Naive B cell (primary cell): ENCODE results near the gene ANKRD12. TPM values are rescaled to one million over a fixed set of nuclear protein-coding genes. Genes with fewer than 3 reads are reported as not detected.
A peak's percentile ranks its signal among the peaks of the same experiment; 100 is the strongest.
"Not testable (repeated sequence)": the region's sequence is repeated elsewhere in the genome, so short reads cannot be mapped to it uniquely, and the experiment has no call there.

ENCODE experiments used
- ATAC-seq, 2 donors: fragments of 150-1000 bp; cut with Tn5 transposase; 2 replicates each; pipeline ENCODE4 v1.10.0; 2021; ENCODE audit warnings: low read depth in 2 of 2, mild to moderate bottlenecking in 2 of 2, moderate library complexity in 2 of 2
- DNase-seq: peaks from one replicate; pipeline ENCODE4 v3.0.0; 2022
- H3K27ac Mint-ChIP-seq, 6 donors: one replicate each; pipeline ENCODE4 v1.8.0; 2020 to 2022; ENCODE audit warnings: mild to moderate bottlenecking in 6 of 6, mixed read lengths in 6 of 6, moderate library complexity in 5 of 6, inconsistent platforms in 2 of 6
- H3K27me3 Mint-ChIP-seq, 3 donors: one replicate each; pipeline ENCODE4 v1.8.0; 2021 to 2022; ENCODE audit warnings: mixed read lengths in 3 of 3, mild to moderate bottlenecking in 1 of 3
- H3K36me3 Mint-ChIP-seq, 2 donors: one replicate each; pipeline ENCODE4 v1.8.0; 2020 to 2022; ENCODE audit warnings: mixed read lengths in 2 of 2, inconsistent platforms in 1 of 2, mild to moderate bottlenecking in 1 of 2
- H3K4me1 Mint-ChIP-seq, 3 donors: one replicate each; pipeline ENCODE4 v1.8.0; 2020 to 2022; ENCODE audit warnings: mixed read lengths in 3 of 3, inconsistent platforms in 1 of 3, mild to moderate bottlenecking in 1 of 3, moderate library complexity in 1 of 3
- H3K4me3 Mint-ChIP-seq, 8 donors: one replicate each; pipeline ENCODE4 v1.8.0; 2020 to 2022; ENCODE audit warnings: mild to moderate bottlenecking in 8 of 8, mixed read lengths in 8 of 8, moderate library complexity in 8 of 8, inconsistent platforms in 2 of 8
- H3K9me3 Mint-ChIP-seq, 7 donors: one replicate each; pipeline ENCODE4 v1.8.0; 2020 to 2022; ENCODE audit warnings: mixed read lengths in 7 of 7, mild to moderate bottlenecking in 5 of 7, inconsistent platforms in 2 of 7, moderate library complexity in 1 of 7
- polyA plus RNA-seq, 6 donors: library from polyadenylated mRNA; unstranded; fragments of 300-500 nt; fragmentation: Illumina TruSeq; gene quantifications; one replicate each; pipeline ENCODE4 v1.2.3, GENCODE V29; 2021; ENCODE audit warnings: low read depth in 6 of 6

The ANKRD12 gene
- polyA plus RNA-seq, 6 donors from 2014 or later, result 6.7 to 93.9 (median 27.4) TPM

DNA sequence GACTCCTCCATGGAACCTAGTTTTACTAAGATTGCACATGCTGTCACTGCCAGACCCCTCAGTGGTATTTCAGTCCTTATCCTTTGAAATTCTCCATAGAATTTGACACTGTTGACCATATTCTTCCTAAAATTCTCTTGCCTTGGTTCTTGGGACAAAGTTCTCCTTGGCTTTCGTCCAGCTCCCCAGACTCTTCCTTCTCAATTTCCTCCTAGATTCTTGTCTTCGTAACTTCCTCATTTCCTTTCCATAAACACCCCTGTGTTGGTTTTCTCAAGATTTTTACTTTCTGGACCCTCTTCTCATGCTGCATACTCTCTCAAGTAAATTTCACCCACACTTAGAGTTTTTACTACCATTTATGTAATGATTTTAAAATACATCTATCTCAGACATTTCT lies 101.4 kb downstream of the ANKRD12 start:
- peak overlapping the region in 2 of 6 donors; percentile 7 to 55 for H3K27ac Mint-ChIP-seq
- H3K27me3 Mint-ChIP-seq, result no peaks in the 10 kb centered on the region
- peaks cover 2 to 18% (median 10%) of the 10 kb centered on the region in 3 donors for H3K4me1 Mint-ChIP-seq
- peaks cover 0 to 7% (median 5%) of the 10 kb centered on the region in 7 donors for H3K9me3 Mint-ChIP-seq
- ATAC-seq, result no peak
- no peak for DNase-seq
- H3K36me3 Mint-ChIP-seq, result peaks cover 42 to 46% of the 10 kb centered on the region in 2 donors
- no peak overlapping the region for H3K4me3 Mint-ChIP-seq

DNA sequence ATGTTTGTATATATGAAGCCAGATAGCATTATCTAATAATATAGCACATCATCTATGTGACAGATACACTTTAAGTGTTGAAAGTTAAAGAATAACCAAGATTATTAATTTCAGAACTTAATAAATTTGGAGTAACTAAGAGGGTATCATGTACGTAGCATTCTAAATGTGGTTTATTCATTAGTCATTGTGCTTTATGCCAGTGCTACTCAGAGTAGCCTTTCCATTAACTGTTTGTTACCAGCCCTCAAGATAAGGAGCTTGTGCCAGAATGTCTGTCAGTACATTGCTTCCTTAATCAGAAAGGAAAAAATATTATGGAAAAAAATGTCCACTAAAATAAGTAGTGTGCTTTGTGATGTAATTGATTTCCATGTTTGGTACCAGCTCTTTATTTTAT lies 103.1 kb downstream of the ANKRD12 start:
- ATAC-seq, result no peak
- Mint-ChIP-seq H3K4me3 (no peak overlapping the region), H3K27me3 (no peaks in the 10 kb centered on the region), H3K27ac (no peak overlapping the region), H3K36me3 (peaks cover 44 to 45% of the 10 kb centered on the region in 2 donors), H3K4me1 (peaks cover 2 to 20% (median 5%) of the 10 kb centered on the region in 3 donors), H3K9me3 (no peaks in the 10 kb centered on the region)
- no peak for DNase-seq

DNA sequence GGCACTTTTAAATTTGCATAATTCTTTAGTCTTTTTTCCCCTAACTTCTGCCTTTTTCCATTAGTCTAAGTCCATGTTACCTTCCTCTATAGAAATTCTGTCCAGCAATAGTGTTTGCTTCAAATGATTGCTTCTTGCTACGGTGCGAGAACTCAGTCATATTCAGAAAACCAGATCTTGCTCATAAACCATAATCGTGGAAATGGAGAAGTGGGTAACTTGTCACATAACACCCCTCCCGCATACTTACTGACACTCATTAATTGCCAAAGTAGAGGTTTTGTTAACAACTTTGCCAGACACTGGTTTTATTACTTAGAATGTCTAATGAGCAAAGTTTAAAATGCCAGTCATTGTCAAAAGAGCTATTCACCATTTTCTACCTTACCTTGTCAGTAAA lies 103.7 kb downstream of the ANKRD12 start:
- peak in 1 of 2 donors; percentile 27 for ATAC-seq
- no peak for DNase-seq
- no peaks in the 10 kb centered on the region for H3K27me3 Mint-ChIP-seq
- H3K27ac Mint-ChIP-seq, result peak overlapping the region in 1 of 6 donors; percentile 22
- peaks cover 2 to 20% (median 5%) of the 10 kb centered on the region in 3 donors for H3K4me1 Mint-ChIP-seq
- H3K4me3 Mint-ChIP-seq, result no peak overlapping the region
- peaks cover 41% of the 10 kb centered on the region in 2 donors for H3K36me3 Mint-ChIP-seq
- no peaks in the 10 kb centered on the region for H3K9me3 Mint-ChIP-seq

DNA sequence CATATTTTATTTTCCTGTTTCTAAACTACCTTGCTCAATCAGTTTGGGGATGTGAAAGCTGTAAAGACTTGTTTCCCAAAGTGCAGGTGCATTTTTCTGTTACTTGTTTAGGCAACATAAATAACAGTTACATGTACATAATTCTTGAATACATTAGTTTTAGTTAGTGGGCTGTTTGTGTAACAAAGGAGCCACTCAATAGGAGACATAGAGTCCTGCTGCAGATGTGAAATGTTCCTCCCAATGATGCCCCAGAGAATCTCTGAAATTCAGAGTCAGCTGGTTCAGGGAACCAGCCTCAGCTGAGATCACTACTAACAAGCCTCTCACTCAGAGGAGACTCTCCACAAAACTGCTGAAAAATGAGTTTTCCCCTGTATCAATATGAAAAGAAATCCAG lies 106.4 kb downstream of the ANKRD12 start:
- Mint-ChIP-seq H3K36me3 (peaks cover 20 to 22% of the 10 kb centered on the region in 2 donors), H3K4me3 (no peak overlapping the region), H3K27me3 (no peaks in the 10 kb centered on the region), H3K9me3 (no peaks in the 10 kb centered on the region), H3K4me1 (peaks cover 0 to 17% (median 5%) of the 10 kb centered on the region in 3 donors), H3K27ac (peak overlapping the region in 4 of 6 donors; percentile 1 to 59 (median 15))
- DNase-seq (no peak), ATAC-seq (no peak)

DNA sequence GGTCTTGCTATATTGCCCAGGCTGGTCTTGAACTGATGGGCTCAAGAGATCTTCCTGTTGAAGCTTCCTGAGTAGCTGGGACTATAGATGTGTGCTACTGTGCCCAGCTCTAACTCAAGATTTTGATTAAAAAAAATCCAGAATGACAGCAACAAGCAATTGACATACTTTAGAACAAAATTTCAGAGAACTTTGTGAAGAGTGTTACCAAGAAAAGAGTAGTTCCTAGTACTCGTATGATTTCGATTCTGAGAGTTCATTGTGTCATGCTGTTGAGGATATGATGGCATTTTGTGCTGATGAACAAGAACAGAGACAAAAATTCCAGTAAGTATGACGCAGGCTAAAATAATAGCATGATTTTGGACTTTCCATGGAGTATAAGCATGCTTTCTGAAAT lies 107.8 kb downstream of the ANKRD12 start:
- H3K27ac Mint-ChIP-seq, result peak overlapping the region in 2 of 6 donors; percentile 6 to 59
- no peaks in the 10 kb centered on the region for H3K9me3 Mint-ChIP-seq
- no peak for ATAC-seq
- H3K27me3 Mint-ChIP-seq, result no peaks in the 10 kb centered on the region
- DNase-seq, result no peak
- H3K36me3 Mint-ChIP-seq, result peaks cover 13 to 14% of the 10 kb centered on the region in 2 donors
- H3K4me1 Mint-ChIP-seq, result peaks cover 0 to 11% (median 8%) of the 10 kb centered on the region in 3 donors
- no peak overlapping the region for H3K4me3 Mint-ChIP-seq

DNA sequence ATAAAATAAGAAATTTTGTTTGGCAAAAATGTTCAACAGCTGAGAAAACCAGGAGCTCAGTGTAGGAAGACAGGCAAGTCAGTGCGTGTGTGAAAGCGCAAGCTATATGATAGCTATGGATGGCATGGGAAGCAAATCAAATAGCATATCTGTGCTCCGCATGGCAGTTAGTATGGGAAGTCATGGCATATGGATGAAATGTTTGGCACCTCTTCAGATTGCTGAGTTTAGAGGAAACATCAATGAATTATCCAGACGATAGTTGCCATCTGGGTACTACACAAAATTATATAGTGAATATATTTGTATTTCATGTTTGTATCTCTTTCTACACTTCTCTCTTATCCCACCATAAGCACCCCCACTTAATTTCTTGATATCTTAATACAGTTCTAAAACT lies 112.1 kb downstream of the ANKRD12 start:
- Mint-ChIP-seq H3K4me1 (peaks cover 0 to 12% (median under 1%) of the 10 kb centered on the region in 3 donors), H3K27ac (no peak overlapping the region), H3K4me3 (no peak overlapping the region), H3K27me3 (no peaks in the 10 kb centered on the region), H3K36me3 (peaks cover 18 to 19% of the 10 kb centered on the region in 2 donors), H3K9me3 (peaks cover 0 to 4% (median 0%) of the 10 kb centered on the region in 7 donors)
- no peak for DNase-seq
- ATAC-seq, result no peak

DNA sequence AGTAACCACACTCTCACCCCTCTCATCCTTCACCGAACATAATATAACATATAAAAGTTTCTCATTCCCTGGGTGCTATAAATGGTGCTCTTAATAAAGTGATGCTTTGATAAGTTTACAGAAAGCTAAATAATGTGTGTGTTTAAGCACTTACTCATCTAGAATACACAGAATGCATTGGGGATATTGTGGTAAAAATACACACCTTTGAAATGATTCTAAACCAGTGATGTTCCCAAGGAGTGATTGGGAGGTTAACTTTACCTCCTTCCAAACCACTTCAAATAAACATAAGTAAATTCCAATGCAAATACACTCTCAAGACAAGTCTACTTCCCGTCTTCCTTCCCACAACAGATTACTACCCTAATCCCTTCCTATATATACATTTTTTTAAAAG lies 112.7 kb downstream of the ANKRD12 start:
- no peaks in the 10 kb centered on the region for H3K27me3 Mint-ChIP-seq
- H3K9me3 Mint-ChIP-seq, result peaks cover 0 to 4% (median 0%) of the 10 kb centered on the region in 7 donors
- H3K4me1 Mint-ChIP-seq, result peaks cover 0 to 12% (median 0%) of the 10 kb centered on the region in 3 donors
- ATAC-seq (no peak), DNase-seq (no peak)
- peaks cover 20% of the 10 kb centered on the region in 2 donors for H3K36me3 Mint-ChIP-seq
- H3K27ac Mint-ChIP-seq, result peak overlapping the region in 1 of 6 donors; percentile 30
- H3K4me3 Mint-ChIP-seq, result no peak overlapping the region

DNA sequence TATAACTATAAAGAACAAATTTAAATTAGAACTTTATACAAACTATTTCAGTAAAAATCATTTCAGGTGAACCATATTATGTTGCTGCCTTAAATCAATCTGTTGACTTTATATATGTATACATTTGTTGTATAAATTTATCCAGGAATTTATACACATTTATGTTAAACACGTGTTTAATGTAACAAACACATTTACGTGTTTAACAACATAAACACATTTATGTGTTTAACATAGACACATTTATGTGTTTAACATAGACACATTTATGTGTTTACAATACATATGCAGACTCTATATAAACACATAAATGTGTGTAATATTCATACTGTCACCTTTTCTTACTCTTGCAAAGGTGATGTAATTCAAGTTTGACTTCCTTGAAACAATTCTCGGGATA lies 122.6 kb downstream of the ANKRD12 start:
- H3K4me3 Mint-ChIP-seq, result no peak overlapping the region
- DNase-seq, result no peak
- no peaks in the 10 kb centered on the region for H3K9me3 Mint-ChIP-seq
- no peaks in the 10 kb centered on the region for H3K27me3 Mint-ChIP-seq
- H3K4me1 Mint-ChIP-seq, result peaks cover 0 to 9% (median 6%) of the 10 kb centered on the region in 3 donors
- peaks cover 26 to 38% of the 10 kb centered on the region in 2 donors for H3K36me3 Mint-ChIP-seq
- ATAC-seq, result no peak
- no peak overlapping the region for H3K27ac Mint-ChIP-seq

GRCh38 chr18:9260388-9261380 lies 124.1 kb downstream of the ANKRD12 start:
- H3K27ac Mint-ChIP-seq, result peak overlapping the region in 3 of 6 donors; percentile 9 to 77 (median 29)
- H3K27me3 Mint-ChIP-seq, result no peaks in the 10 kb centered on the region
- no peak for ATAC-seq
- peaks cover 0 to 6% (median 0%) of the 10 kb centered on the region in 3 donors for H3K4me1 Mint-ChIP-seq
- H3K36me3 Mint-ChIP-seq, result peaks cover 12 to 23% of the 10 kb centered on the region in 2 donors
- no peaks in the 10 kb centered on the region for H3K9me3 Mint-ChIP-seq
- no peak overlapping the region for H3K4me3 Mint-ChIP-seq
- DNase-seq, result no peak

GRCh38 chr18:9263264-9263663 lies 126.7 kb downstream of the ANKRD12 start:
- H3K36me3 Mint-ChIP-seq, result peaks cover 7 to 13% of the 10 kb centered on the region in 2 donors
- peak overlapping the region in 3 of 6 donors; percentile 21 to 54 (median 52) for H3K27ac Mint-ChIP-seq
- H3K9me3 Mint-ChIP-seq, result no peaks in the 10 kb centered on the region
- H3K4me3 Mint-ChIP-seq, result no peak overlapping the region
- DNase-seq (no peak), ATAC-seq (no peak)
- H3K4me1 Mint-ChIP-seq, result peaks cover 0 to 4% (median 0%) of the 10 kb centered on the region in 3 donors
- H3K27me3 Mint-ChIP-seq, result no peaks in the 10 kb centered on the region

DNA sequence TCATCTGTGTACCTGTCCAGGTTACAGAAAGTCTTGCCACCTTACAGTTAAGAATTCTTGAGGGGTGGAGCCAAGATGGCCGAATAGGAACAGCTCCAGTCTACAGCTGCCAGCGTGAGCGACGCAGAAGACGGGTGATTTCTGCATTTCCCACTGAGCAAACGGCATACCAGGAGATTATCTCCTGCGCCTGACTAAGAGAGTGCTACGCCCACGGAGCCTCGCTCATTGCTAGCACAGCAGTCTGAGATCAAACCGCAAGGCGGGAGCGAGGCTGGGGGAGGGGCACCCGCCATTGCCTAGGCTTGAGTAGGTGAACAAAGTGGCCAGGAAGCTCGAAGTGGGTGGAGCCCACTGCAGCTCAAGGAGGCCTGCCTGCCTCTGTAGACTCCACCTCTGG lies 128.2 kb downstream of the ANKRD12 start:
- ATAC-seq, H3K27me3 Mint-ChIP-seq, H3K9me3 Mint-ChIP-seq, H3K4me1 Mint-ChIP-seq, H3K4me3 Mint-ChIP-seq, H3K27ac Mint-ChIP-seq, DNase-seq: not testable (repeated sequence)
- peaks cover 7 to 13% of the 10 kb centered on the region in 2 donors for H3K36me3 Mint-ChIP-seq

GRCh38 chr18:9273221-9273620 lies 136.6 kb downstream of the ANKRD12 start:
- Mint-ChIP-seq H3K9me3 (no peaks in the 10 kb centered on the region), H3K27me3 (no peaks in the 10 kb centered on the region), H3K27ac (no peak overlapping the region), H3K4me3 (no peak overlapping the region), H3K36me3 (peaks cover 10 to 29% of the 10 kb centered on the region in 2 donors), H3K4me1 (no peaks in the 10 kb centered on the region)
- DNase-seq, result no peak
- ATAC-seq, result no peak

GRCh38 chr18:9275890-9276289 lies 139.3 kb downstream of the ANKRD12 start:
- no peak overlapping the region for H3K4me3 Mint-ChIP-seq
- H3K36me3 Mint-ChIP-seq, result peaks cover 21 to 29% of the 10 kb centered on the region in 2 donors
- no peaks in the 10 kb centered on the region for H3K27me3 Mint-ChIP-seq
- ATAC-seq, result no peak
- no peaks in the 10 kb centered on the region for H3K9me3 Mint-ChIP-seq
- no peak for DNase-seq
- H3K4me1 Mint-ChIP-seq, result no peaks in the 10 kb centered on the region
- peak overlapping the region in 2 of 6 donors; percentile 11 to 56 for H3K27ac Mint-ChIP-seq

DNA sequence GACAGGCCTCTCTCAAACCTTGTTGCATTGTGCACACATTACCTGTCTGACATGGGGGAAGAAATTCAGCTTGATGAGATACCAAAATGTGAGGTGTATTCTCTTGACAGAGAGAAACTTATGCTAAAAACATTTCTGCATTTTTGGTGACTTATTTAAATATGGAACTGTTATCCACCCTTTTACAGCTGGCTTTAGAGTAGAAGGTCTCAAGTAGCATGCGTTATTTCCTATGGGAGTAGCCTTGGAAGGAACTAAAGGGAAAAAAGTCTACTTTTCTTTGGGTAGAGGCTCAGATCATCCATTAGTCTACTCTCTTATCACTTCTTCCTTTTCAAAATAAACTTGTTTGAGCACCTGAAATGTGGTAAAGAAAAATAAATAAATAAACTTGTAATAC lies 141.4 kb downstream of the ANKRD12 start:
- DNase-seq (no peak), ATAC-seq (no peak)
- Mint-ChIP-seq H3K9me3 (no peaks in the 10 kb centered on the region), H3K27me3 (no peaks in the 10 kb centered on the region), H3K4me3 (no peak overlapping the region), H3K4me1 (no peaks in the 10 kb centered on the region), H3K27ac (no peak overlapping the region), H3K36me3 (peaks cover 25 to 28% of the 10 kb centered on the region in 2 donors)
